Mesothelial cell of epicardium (in vitro differentiated cells): ENCODE results near the gene MASTL. TPM values are rescaled to one million over a fixed set of nuclear protein-coding genes. Genes with fewer than 3 reads are reported as not detected.

Experiments used
- DNase-seq, 2 experiments: peaks; one replicate each; pipeline ENCODE4 v3.0.0; 2021; ENCODE audit warnings: low spot score in 2 of 2; ENCODE audit not compliant: unreplicated experiment in 2 of 2
- H3K27ac Mint-ChIP-seq: 2 replicates; pipeline ENCODE4 v1.8.0; 2021; ENCODE audit warnings: mixed read lengths
- H3K27me3 Mint-ChIP-seq: 2 replicates; pipeline ENCODE4 v1.8.0; 2021; ENCODE audit warnings: low read depth, mixed read lengths
- H3K36me3 Mint-ChIP-seq: 2 replicates; pipeline ENCODE4 v1.8.0; 2021; ENCODE audit warnings: mixed read lengths
- H3K4me1 Mint-ChIP-seq: 2 replicates; pipeline ENCODE4 v1.8.0; 2021; ENCODE audit warnings: mixed read lengths
- H3K4me3 Mint-ChIP-seq: 2 replicates; pipeline ENCODE4 v1.8.0; 2021; ENCODE audit warnings: mild to moderate bottlenecking, moderate library complexity, mixed read lengths
- H3K9me3 Mint-ChIP-seq: 2 replicates; pipeline ENCODE4 v1.8.0; 2021; ENCODE audit warnings: mixed read lengths
- total RNA-seq: library from RNA; stranded (reverse); gene quantifications from 3 replicates; pipeline ENCODE4 v1.2.1, GENCODE V29; 2021
- TF ChIP-seq, protein P1 (sequence below): fragments of 200-600 bp; sonication (generic); IDR thresholded peaks from one replicate; pipeline ENCODE4 v1.5.0; 2021; ENCODE audit warnings: antibody characterized with exemption; ENCODE audit not compliant: unreplicated experiment

MASTL gene
- 11.8 to 12.5 TPM (median 11.8 TPM) in 3 replicates for total RNA-seq

DNA sequence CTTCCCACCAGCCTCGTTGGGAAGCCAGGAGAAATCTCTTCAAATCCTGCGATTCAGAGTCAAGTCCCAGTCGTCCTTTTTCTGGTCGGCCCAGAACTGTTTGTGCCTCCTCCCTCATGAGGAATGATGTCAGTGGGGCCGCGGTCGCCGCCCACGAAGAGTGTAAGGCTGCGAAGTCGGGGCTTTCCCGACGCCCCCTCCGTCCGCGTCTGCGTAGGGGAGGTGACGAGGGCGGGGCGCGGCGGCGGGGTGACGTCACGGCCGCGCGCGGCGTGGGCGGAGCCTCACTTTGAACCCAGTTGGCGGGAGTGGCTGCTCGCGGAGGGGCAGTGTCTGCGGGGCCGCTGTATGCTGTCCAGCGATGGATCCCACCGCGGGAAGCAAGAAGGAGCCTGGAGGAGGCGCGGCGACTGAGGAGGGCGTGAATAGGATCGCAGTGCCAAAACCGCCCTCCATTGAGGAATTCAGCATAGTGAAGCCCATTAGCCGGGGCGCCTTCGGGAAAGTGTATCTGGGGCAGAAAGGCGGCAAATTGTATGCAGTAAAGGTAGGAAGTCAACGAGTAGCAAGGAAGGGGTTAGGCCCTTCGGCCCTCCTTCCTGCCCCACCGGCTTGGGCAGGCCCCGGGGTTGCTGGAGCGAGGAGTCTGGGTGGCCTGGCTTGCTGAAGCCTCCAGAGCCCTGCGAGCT lies at the start of gene MASTL:
MASTL (plus strand) TSS at position 287 of the 689 bp plus-strand sequence; CDS start at position 362, 75 bp downstream.
- H3K36me3 Mint-ChIP-seq = peaks cover 2% of the 10 kb centered on the region
- H3K4me1 Mint-ChIP-seq = peaks cover 29% of the 10 kb centered on the region

DNA sequence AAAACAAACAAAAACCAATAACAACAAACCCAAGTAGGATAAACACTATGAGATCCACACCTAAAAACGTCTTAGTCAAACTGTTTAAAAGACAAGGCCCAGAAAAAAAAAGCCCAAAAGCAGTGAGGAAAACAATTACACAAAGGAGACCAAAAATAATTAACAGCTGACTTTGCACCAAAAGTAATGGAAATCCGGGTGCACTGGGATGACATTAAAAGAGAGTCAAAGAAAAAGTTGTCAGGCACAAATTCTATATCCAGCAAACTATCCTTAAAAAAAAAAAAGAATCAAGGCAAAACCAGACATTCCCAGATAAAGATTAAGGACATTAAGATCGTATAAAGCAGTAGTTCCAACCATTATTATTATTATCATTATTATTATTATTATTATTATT lies 47.0 kb upstream of the MASTL start:
- TF ChIP-seq, protein P1, sequence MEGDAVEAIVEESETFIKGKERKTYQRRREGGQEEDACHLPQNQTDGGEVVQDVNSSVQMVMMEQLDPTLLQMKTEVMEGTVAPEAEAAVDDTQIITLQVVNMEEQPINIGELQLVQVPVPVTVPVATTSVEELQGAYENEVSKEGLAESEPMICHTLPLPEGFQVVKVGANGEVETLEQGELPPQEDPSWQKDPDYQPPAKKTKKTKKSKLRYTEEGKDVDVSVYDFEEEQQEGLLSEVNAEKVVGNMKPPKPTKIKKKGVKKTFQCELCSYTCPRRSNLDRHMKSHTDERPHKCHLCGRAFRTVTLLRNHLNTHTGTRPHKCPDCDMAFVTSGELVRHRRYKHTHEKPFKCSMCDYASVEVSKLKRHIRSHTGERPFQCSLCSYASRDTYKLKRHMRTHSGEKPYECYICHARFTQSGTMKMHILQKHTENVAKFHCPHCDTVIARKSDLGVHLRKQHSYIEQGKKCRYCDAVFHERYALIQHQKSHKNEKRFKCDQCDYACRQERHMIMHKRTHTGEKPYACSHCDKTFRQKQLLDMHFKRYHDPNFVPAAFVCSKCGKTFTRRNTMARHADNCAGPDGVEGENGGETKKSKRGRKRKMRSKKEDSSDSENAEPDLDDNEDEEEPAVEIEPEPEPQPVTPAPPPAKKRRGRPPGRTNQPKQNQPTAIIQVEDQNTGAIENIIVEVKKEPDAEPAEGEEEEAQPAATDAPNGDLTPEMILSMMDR = no peak
- H3K9me3 Mint-ChIP-seq = peaks cover 7% of the 10 kb centered on the region
- H3K27ac Mint-ChIP-seq = no peak overlapping the region
- no peak for DNase-seq
- no peak overlapping the region for H3K4me3 Mint-ChIP-seq
- H3K36me3 Mint-ChIP-seq = peaks cover 44% of the 10 kb centered on the region
- no peaks in the 10 kb centered on the region for H3K27me3 Mint-ChIP-seq
- no peaks in the 10 kb centered on the region for H3K4me1 Mint-ChIP-seq

More for the DNA sequence above, at the start of gene MASTL:
- Mint-ChIP-seq H3K27ac (peak within 1 kb of the TSS; percentile 100), H3K27me3 (no peaks in the 10 kb centered on the region), H3K9me3 (no peaks in the 10 kb centered on the region), H3K4me3 (peak within 1 kb of the TSS; percentile 100)
- TF ChIP-seq, protein P1 = no peak
- DNase-seq = peak; percentile 79 to 93

GRCh38 chr10:27134371-27134770 lies 20.8 kb upstream of the MASTL start:
- Mint-ChIP-seq H3K27ac (no peak overlapping the region), H3K4me1 (no peaks in the 10 kb centered on the region), H3K27me3 (no peaks in the 10 kb centered on the region), H3K36me3 (peaks cover 49% of the 10 kb centered on the region), H3K4me3 (no peak overlapping the region), H3K9me3 (no peaks in the 10 kb centered on the region)
- DNase-seq = no peak
- TF ChIP-seq, protein P1 = no peak

DNA sequence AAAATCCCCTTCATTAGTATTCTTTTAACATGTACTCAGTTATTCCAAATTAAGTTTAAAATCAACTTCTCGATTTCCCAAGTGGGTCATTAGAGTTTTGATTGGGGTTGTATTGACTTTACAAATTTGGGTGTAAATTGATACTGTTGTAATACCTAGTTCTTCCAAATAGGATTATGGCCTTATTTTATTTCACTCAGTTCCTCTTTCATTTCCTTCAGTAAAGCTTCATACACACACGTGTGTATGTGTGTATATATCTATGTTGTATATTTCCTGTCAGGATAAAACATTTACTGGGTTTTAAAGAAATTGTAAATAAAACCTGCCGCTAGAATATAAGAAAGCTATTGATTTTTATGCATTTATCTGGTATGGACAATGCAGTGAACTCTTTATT lies 16.9 kb upstream of the MASTL start:
- H3K27me3 Mint-ChIP-seq = no peaks in the 10 kb centered on the region
- DNase-seq = no peak
- peaks cover 34% of the 10 kb centered on the region for H3K36me3 Mint-ChIP-seq
- H3K4me1 Mint-ChIP-seq = no peaks in the 10 kb centered on the region
- TF ChIP-seq, protein P1 = no peak
- H3K9me3 Mint-ChIP-seq = no peaks in the 10 kb centered on the region
- no peak overlapping the region for H3K4me3 Mint-ChIP-seq
- H3K27ac Mint-ChIP-seq = no peak overlapping the region

DNA sequence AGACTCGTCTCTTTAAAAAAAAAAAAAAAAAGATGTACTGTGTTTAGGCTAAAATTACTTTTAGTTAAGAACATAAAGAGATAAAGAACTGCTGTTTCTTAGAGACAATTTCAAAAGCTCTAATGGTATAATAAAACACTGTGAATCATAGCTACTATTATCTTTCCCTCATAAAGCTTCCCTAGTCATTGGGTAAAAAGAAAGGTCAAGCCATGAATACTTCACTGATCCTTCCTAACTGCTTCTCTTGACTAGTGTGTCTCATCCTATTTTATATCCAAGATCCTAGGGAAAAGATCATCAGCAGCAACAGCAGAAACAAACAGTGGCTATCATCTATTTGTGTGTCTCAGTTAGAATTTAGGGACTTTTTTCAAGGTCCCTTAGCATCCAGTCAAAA lies 11.5 kb upstream of the MASTL start:
- Mint-ChIP-seq H3K27me3 (no peaks in the 10 kb centered on the region), H3K4me3 (no peak overlapping the region), H3K36me3 (peaks cover 36% of the 10 kb centered on the region), H3K9me3 (no peaks in the 10 kb centered on the region), H3K4me1 (no peaks in the 10 kb centered on the region), H3K27ac (no peak overlapping the region)
- TF ChIP-seq, protein P1 = no peak
- DNase-seq = no peak
